GM19452 (cell line): ENCODE data around the gene C1orf159.
"Not testable (repeated sequence)": the region's sequence is repeated elsewhere in the genome, so short reads cannot be mapped to it uniquely, and the experiment has no call there.

Source experiments
- ATAC-seq: cut with Tn5 transposase; IDR thresholded peaks from one replicate; pipeline ENCODE4 v1.9.1; 2021; ENCODE audit not compliant: unreplicated experiment

Gene C1orf159

DNA sequence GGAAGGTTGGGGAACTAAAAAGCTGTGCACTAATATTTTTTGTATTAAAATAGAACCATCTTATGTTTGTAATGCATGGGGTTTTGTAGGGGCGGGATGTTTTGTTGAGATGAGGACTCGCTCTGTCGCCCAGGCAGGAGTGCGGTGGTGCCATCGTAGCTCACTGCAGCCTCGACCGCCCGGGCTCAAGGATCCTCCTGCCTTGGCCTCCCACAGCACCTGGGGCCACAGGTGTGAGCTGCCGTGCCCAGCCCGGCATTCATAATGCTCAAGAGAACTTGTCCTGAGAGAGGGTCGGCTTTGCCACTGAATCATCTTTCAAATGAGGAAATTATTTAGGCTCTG lies 3.0 kb upstream of the C1orf159 start:
- ATAC-seq: no peak

DNA sequence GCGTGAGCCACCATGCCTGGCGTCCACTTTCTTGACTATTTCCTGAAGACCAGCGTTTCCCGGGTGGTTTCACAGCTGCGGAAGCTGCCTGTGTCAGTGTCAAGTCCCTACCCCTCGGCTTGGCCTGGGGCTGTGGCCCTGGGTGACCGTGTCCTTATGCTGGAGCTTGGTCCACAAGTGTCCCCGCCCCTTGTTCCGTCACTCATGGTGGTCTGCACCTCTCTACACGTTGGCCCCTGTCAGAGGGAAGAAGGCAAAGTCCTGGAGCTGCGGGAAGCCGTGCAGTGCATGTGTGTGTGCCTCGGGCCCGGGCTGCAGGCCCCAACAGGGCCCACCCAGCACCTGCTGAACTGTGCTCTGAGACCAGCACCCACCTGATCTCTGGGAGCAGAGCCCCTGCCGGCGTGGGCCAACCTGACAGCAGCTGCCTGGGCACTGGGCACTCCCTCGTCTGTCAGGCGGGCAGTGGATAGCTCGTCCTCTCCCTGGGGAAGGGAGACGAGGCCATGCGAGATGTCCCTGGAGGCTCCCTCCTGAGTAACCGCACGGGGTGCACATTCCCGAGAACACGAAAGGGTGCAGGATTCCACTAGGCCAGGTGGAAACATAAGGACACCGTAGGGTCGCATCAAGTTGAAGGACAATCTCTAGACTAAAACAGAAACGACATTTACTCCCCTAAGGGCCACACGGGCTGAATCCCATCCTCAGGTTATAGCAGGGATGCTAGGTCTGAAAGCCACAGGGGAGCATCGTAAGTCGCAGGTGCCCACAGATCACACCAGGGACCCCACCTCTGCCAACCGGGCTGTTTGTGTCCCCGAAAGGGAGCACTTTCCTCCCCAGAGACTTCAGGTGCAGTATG lies 2.4 kb upstream of the C1orf159 start:
- ATAC-seq: no peak

DNA sequence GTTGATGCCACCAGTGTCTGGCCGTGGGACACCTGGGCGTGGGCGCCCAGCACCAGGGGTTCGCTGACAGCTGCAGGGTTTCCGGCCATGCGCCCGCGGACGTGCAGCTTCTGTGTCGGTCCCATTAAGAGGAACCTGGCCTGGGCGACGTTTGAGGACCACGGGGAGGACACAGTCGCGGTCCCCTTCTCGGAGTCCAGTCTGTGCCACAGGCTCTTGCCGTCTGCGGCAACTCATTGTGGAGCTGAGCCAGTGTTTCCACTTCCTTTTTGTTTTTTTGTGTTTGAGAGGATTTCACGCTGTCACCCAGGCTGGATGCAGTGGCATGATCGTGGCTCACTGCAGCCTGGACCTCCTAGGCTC lies 1.6 kb upstream of the C1orf159 start:
- no peak for ATAC-seq

- ATAC-seq: no peak
Measured at GRCh38 chr1:1116701-1117468, 996 bp upstream of the C1orf159 start.

DNA sequence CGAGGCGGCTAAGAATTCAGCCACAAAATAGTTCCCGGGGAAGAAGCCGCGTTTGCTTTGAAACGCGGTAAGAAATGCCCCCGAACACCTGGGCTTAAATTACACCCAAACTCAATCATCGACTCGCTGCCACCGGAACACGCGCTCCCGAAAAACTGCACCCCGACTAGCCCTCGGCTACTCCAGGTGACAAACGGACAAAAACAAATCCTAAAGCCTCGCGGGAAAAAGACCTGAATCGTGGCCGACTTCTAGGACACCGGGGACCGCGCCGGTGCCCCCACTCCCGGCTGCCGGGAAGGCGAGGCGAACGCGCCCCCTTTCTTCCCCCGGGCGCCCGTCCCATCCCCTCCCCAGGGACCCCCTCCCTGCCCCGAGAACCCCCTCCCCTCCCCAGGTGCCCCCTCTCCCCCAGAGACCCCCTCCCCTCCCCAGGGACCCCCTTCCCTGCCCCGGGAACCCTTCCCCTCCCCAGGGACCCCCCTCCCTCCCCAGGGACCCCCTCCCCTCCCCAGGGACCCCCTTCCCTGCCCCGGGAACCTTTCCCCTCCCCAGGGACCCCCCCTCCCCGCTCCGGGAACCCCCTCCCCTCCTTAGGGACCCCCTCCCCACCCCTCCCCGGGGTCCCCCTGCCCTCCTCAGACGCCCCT lies 628 bp downstream of the C1orf159 start:
- no peak for ATAC-seq

DNA sequence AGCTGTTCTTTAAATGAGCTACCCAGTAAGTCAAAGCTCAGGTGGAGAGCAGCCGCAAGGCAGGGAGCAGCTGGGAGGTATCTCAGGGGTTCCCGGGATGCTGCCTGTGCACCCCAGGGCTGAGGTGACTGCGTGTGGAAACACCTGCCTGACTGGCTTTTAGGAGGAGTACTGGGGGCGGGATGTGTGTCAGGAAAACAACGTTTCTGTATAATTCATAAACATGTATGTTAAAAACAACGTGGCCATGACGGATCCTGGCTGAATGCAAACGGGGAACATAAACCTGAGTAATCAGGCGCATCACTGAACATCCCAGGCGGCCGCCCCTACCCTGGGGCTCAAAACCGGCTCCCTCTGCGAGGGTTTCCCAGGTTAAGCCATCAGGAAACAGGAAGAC lies 1.5 kb downstream of the C1orf159 start:
- no peak for ATAC-seq

- ATAC-seq: no peak
Measured at GRCh38 chr1:1112237-1112985, 3.5 kb downstream of the C1orf159 start.

GRCh38 chr1:1111516-1112236 lies 4.2 kb downstream of the C1orf159 start:
- ATAC-seq: no peak

DNA sequence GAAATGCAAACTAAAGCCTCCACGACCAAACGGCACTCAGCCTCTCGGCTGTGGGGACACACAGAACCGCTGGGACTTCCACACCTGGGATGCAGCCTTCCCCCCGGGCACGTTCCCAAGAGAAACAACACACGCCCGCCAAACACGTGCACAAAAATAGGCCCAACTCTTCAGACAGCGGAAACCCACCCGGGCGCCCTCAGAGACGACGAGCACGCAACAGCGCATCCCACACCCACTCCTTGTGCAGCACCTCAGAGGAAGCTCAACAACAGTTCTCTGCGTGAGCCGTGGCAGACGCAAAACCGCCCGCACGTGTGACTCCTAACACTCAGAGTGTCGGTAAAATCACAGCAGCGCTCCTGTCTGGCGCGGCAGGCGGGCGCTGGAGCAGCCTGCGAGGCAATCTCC lies 5.3 kb downstream of the C1orf159 start:
- ATAC-seq: no peak

DNA sequence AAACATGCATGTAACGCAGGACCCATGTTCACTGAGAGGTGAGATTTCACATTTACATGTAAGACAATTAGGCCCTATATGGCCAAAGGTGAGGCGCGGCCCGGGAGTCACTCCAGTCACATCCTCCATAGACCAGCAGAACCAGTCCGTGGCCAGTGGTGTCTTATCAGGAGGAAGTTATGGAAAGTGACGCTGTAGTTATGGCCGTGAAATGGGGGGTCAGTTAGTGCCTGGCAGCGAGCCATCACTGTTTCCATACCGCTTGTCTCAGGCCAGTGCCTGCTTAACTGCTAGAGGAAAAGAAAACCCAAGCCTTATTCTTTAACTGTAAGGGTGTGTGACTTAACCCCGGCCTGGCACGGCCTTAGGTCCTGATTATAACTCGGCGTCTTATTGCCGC lies 6.1 kb downstream of the C1orf159 start:
- no peak for ATAC-seq

- ATAC-seq: no peak
Measured at GRCh38 chr1:1106510-1107221, 9.2 kb downstream of the C1orf159 start.

DNA sequence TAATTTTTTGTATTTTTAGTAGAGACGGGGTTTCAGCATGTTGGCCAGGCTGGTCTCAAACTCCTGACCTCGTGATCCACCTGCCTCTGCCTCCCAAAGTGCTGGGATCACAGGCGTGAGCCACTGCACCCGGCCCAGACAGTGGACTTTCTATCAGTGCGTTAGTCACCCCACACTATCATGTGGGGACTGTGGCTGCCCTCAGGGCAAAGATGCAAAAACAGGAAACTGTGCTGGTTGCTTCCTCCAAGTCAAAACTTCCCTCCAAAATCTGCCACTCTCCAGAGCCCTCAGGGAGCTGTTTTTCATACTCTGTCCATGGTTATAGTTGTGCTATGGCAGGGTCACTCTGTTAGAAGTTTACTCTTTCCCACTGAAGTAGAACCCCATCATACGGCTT lies 11.7 kb downstream of the C1orf159 start:
- ATAC-seq: not testable (repeated sequence)

- ATAC-seq: no peak
Measured at GRCh38 chr1:1101503-1101902, 14.4 kb downstream of the C1orf159 start.

DNA sequence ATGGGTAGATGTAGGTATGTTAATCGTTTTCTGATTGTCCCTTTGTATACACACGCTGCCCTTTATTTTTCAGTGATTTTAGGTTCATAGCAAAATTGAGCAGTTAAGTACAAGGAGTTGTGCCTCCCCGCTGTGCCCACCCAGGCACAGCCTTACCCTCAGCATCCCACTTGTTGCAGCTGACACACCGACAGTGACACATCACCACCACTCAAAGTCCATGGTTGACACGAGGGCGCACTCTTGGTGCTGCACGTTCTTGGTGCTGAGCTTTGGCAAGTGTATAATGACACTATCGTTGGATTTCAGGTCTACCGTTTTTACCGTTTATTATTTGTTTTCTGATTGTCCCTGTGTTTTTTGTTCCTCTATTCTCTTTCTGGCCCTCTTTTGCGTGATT lies 15.6 kb downstream of the C1orf159 start:
- ATAC-seq: no peak

- no peak for ATAC-seq
Measured at GRCh38 chr1:1099506-1100183, 16.2 kb downstream of the C1orf159 start.

GRCh38 chr1:1098681-1099421 lies 17.0 kb downstream of the C1orf159 start:
- ATAC-seq: no peak

DNA sequence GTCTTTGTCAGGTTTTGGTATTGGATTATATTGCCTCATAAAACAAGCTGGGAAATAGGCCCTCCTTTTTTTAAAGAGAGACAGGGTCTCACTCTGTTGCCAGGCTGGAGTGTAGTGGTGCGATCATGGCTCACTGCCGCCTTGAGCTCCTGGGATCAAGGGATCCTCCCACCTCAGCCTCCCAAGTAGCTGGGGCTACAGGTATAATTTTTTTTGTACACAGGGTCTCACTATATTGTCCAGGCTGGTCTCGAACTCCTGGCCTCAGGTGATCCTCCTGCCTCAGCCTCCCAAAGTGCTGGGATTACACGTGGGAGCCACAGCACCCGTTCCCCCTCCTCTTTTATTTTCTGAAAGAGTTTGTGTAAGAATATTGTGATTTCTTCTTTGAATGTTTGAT lies 19.8 kb downstream of the C1orf159 start:
- not testable (repeated sequence) for ATAC-seq

- no peak for ATAC-seq
Measured at GRCh38 chr1:1094981-1095380, 20.9 kb downstream of the C1orf159 start.

GRCh38 chr1:1093610-1093943 lies 22.3 kb downstream of the C1orf159 start:
- ATAC-seq: no peak
